WTC11 (cell line): Measurements from ENCODE around the gene CLSTN2. TPM values are rescaled to one million over a fixed set of nuclear protein-coding genes. Genes with fewer than 3 reads are reported as not detected.
A peak's percentile ranks its signal among the peaks of the same experiment; 100 is the strongest.
"Not testable (repeated sequence)": the region's sequence is repeated elsewhere in the genome, so short reads cannot be mapped to it uniquely, and the experiment has no call there.

ENCODE experiments used
- ATAC-seq: fragments of 200-7000 bp; cut with Tn5 transposase; 2 replicates; pipeline ENCODE4 v1.10.0; 2021; ENCODE audit warnings: mild to moderate bottlenecking, moderate library complexity
- CTCF ChIA-PET: fragments of 300-600 bp; sonication (Branson Sonifier 250); formaldehyde crosslinking; loops from one replicate; lab custom pipeline; 2021; ENCODE audit warnings: antibody characterized with exemption; lab: Charles Lee
- POLR2A ChIA-PET: fragments of 350-600 bp; sonication (Branson Sonifier 250); formaldehyde crosslinking; loops from one replicate; lab custom pipeline; 2021; ENCODE audit warnings: antibody characterized with exemption; lab: Charles Lee
- DNase-seq: peaks from one replicate; pipeline ENCODE4 v3.0.0; 2021; ENCODE audit warnings: low spot score
- H3K27ac Mint-ChIP-seq: 2 replicates; pipeline ENCODE4 v1.8.0; 2021; ENCODE audit warnings: mixed read lengths
- H3K27me3 Mint-ChIP-seq: 2 replicates; pipeline ENCODE4 v1.8.0; 2021; ENCODE audit warnings: low read depth, mild to moderate bottlenecking, moderate library complexity, mixed read lengths
- H3K36me3 Mint-ChIP-seq: 2 replicates; pipeline ENCODE4 v1.8.0; 2021; ENCODE audit warnings: mixed read lengths
- H3K4me1 Mint-ChIP-seq: 2 replicates; pipeline ENCODE4 v1.8.0; 2022; ENCODE audit warnings: mixed read lengths
- H3K4me3 Mint-ChIP-seq: 2 replicates; pipeline ENCODE4 v1.8.0; 2021; ENCODE audit warnings: mild to moderate bottlenecking, moderate library complexity, mixed read lengths
- H3K9me3 Mint-ChIP-seq: 2 replicates; pipeline ENCODE4 v1.8.0; 2021; ENCODE audit warnings: mixed read lengths
- CBFB ChIP-seq: sonication (generic); formaldehyde crosslinking; IDR thresholded peaks from 2 replicates; pipeline ENCODE4 v1.8.1; 2022; ENCODE audit warnings: mild to moderate bottlenecking, low read depth, missing genetic modification reagents
- CREM ChIP-seq: sonication (generic); formaldehyde crosslinking; IDR thresholded peaks from 2 replicates; pipeline ENCODE4 v1.8.1; 2022; ENCODE audit warnings: mild to moderate bottlenecking, missing genetic modification reagents, moderate library complexity
- ETV6 ChIP-seq: sonication (generic); formaldehyde crosslinking; IDR thresholded peaks from 2 replicates; pipeline ENCODE4 v1.8.1; 2022; ENCODE audit warnings: mild to moderate bottlenecking, missing genetic modification reagents
- FOXJ3 ChIP-seq: sonication (generic); formaldehyde crosslinking; IDR thresholded peaks from 2 replicates; pipeline ENCODE4 v1.9.0; 2021; ENCODE audit warnings: missing genetic modification reagents, mild to moderate bottlenecking, borderline replicate concordance
- FOXK1 ChIP-seq: sonication (generic); formaldehyde crosslinking; IDR thresholded peaks from 2 replicates; pipeline ENCODE4 v1.8.0; 2022; ENCODE audit warnings: mild to moderate bottlenecking, moderate library complexity, missing genetic modification reagents
- FOXP1 ChIP-seq: sonication (generic); formaldehyde crosslinking; IDR thresholded peaks from 2 replicates; pipeline ENCODE4 v1.8.0; 2022; ENCODE audit warnings: missing genetic modification reagents, mild to moderate bottlenecking, moderate library complexity, borderline replicate concordance
- HMGA2 ChIP-seq: fragments of 250-450 bp; sonication (Bioruptor Pico); IDR thresholded peaks from 2 replicates; pipeline ENCODE4 v1.4.0; 2021; ENCODE audit warnings: mild to moderate bottlenecking, moderate library complexity
- IRF1 ChIP-seq: sonication (generic); formaldehyde crosslinking; IDR thresholded peaks from 2 replicates; pipeline ENCODE4 v1.8.0; 2023; ENCODE audit warnings: missing genetic modification reagents
- SMAD3 ChIP-seq: sonication (generic); formaldehyde crosslinking; IDR thresholded peaks from 2 replicates; pipeline ENCODE4 v1.8.0; 2022; ENCODE audit warnings: missing genetic modification reagents, mild to moderate bottlenecking, borderline replicate concordance
- TP53 ChIP-seq: sonication (generic); formaldehyde crosslinking; IDR thresholded peaks from 2 replicates; pipeline ENCODE4 v1.8.1; 2023; ENCODE audit warnings: mild to moderate bottlenecking, missing genetic modification reagents
- ZNF416 ChIP-seq: fragments of 250-450 bp; sonication (Bioruptor Pico); IDR thresholded peaks from 2 replicates; pipeline ENCODE4 v1.9.0; 2021; ENCODE audit warnings: mild to moderate bottlenecking, inconsistent platforms
- ZNF512 ChIP-seq: sonication (generic); formaldehyde crosslinking; IDR thresholded peaks from 2 replicates; pipeline ENCODE4 v1.8.1; 2022; ENCODE audit warnings: missing genetic modification reagents, borderline replicate concordance
- total RNA-seq: library from RNA; stranded (reverse); gene quantifications from 3 replicates; pipeline ENCODE4 v1.2.3, GENCODE V29; 2021
- TF ChIP-seq, protein P1 (sequence below): sonication (generic); formaldehyde crosslinking; IDR thresholded peaks from 2 replicates; pipeline ENCODE4 v1.8.0; 2022; ENCODE audit warnings: mild to moderate bottlenecking, missing genetic modification reagents
- TF ChIP-seq, protein P2 (sequence below): fragments of 250-450 bp; sonication (Bioruptor Pico); conservative IDR thresholded peaks from 2 replicates; pipeline ENCODE4 v1.9.0; 2021; ENCODE audit warnings: mild to moderate bottlenecking
- TF ChIP-seq, protein P3 (sequence below): sonication (generic); formaldehyde crosslinking; IDR thresholded peaks from 2 replicates; pipeline ENCODE4 v1.8.1; 2023; ENCODE audit warnings: mild to moderate bottlenecking, missing genetic modification reagents
- TF ChIP-seq, protein P4 (sequence below): sonication (generic); formaldehyde crosslinking; IDR thresholded peaks from 2 replicates; pipeline ENCODE4 v1.8.1; 2023; ENCODE audit warnings: mild to moderate bottlenecking, moderate library complexity, missing genetic modification reagents

The CLSTN2 gene
- total RNA-seq, 1 experiment from 2014 or later, result 0.35 TPM

- H3K36me3 Mint-ChIP-seq, H3K4me3 Mint-ChIP-seq, ATAC-seq, CTCF ChIA-PET, DNase-seq, H3K9me3 Mint-ChIP-seq: not testable (repeated sequence)
- Mint-ChIP-seq H3K27ac (peak overlapping the region; percentile 85), H3K4me1 (peaks cover 28% of the 10 kb centered on the region), H3K27me3 (peaks cover 12% of the 10 kb centered on the region)
- POLR2A ChIA-PET, result interaction anchor here (0.9 kb wide), 1 partner anchor 147 kb away, joined by 4 read pairs; no protein-coding TSS in a partner anchor
- TF ChIP-seq TP53 (CRISPR knock-in tag), result peak; percentile 86; the same call in 1 of the 2 replicates
Measured at GRCh38 chr3:140423574-140423973, 488.6 kb downstream of the CLSTN2 start.

DNA sequence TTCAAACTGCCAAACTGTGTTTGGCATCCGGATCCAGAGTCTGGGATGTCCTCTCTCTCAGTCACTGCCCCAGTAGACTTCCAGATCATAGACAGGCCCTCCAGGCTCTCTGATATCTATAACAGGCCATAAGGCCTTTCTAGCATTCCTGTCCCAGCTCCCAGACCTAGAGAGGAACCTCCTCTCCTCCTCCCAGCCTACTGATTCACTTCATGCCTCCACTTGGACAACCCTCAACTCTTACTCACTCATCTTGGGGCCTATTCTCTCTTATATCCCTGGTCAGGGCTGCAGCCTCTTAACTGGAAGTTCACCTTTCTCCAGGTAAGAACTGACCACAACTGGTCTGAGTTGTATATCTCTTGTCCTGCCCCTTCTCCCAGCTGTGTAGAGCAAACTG lies 489.2 kb downstream of the CLSTN2 start:
- Mint-ChIP-seq H3K27ac (peak overlapping the region; percentile 61; the same call in 1 of the 2 replicates), H3K4me1 (peaks cover 34% of the 10 kb centered on the region), H3K9me3 (no peaks in the 10 kb centered on the region), H3K36me3 (no peaks in the 10 kb centered on the region), H3K27me3 (peaks cover 12% of the 10 kb centered on the region), H3K4me3 (no peak overlapping the region)
- no peak for TF ChIP-seq CREM (CRISPR knock-in tag)
- TF ChIP-seq ETV6 (CRISPR knock-in tag), result no peak
- no peak for TF ChIP-seq SMAD3 (CRISPR knock-in tag)
- TF ChIP-seq IRF1 (CRISPR knock-in tag), result no peak
- TF ChIP-seq, protein P1, sequence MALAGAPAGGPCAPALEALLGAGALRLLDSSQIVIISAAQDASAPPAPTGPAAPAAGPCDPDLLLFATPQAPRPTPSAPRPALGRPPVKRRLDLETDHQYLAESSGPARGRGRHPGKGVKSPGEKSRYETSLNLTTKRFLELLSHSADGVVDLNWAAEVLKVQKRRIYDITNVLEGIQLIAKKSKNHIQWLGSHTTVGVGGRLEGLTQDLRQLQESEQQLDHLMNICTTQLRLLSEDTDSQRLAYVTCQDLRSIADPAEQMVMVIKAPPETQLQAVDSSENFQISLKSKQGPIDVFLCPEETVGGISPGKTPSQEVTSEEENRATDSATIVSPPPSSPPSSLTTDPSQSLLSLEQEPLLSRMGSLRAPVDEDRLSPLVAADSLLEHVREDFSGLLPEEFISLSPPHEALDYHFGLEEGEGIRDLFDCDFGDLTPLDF (CRISPR knock-in tag), result no peak
- no peak for TF ChIP-seq FOXP1
- TF ChIP-seq, protein P2, sequence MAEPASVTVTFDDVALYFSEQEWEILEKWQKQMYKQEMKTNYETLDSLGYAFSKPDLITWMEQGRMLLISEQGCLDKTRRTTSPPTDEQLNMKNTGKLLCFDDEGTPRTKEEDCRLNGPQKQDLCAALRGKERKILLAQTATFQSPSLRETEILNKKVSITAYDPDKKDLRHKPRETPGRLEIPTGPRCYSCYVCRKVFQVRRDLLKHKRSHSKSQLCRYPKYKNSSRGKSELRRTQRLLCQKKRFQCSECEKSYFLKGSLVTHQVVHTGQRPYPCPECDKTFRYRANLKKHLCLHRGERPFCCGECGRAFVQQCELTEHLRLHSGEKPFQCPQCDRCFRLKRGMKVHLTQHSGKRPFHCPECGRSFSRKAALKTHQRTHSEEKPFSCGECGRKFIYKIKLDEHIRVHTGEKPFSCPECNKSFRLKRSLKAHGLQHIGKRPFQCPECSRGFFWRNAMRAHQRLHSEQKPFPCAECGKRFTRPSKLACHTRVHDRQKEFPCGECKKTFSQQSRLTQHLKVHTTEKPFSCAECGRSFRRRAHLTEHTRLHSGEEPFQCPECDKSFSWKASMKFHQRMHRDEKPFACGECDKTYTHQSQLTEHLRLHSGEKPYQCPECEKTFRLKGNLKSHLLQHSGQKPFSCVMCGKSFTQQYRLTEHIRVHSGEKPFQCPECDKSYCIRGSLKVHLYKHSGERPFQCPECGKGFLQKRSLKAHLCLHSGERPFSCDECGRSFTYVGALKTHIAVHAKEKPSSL (CRISPR knock-in tag), result no peak
- ATAC-seq (no peak), DNase-seq (no peak)
- CTCF ChIA-PET, result no interaction called here
- POLR2A ChIA-PET, result interaction anchor here (0.9 kb wide), 1 partner anchor 148 kb away, joined by 4 read pairs; no protein-coding TSS in a partner anchor

GRCh38 chr3:140424726-140425125 lies 489.7 kb downstream of the CLSTN2 start:
- Mint-ChIP-seq H3K4me3 (no peak overlapping the region), H3K27me3 (peaks cover 12% of the 10 kb centered on the region), H3K4me1 (peaks cover 34% of the 10 kb centered on the region), H3K27ac (no peak overlapping the region), H3K9me3 (no peaks in the 10 kb centered on the region), H3K36me3 (no peaks in the 10 kb centered on the region)
- ATAC-seq (no peak), DNase-seq (no peak)
- TF ChIP-seq FOXK1 (CRISPR knock-in tag) (no peak), ZNF416 (CRISPR knock-in tag) (no peak), HMGA2 (CRISPR knock-in tag) (no peak), ZNF512 (CRISPR knock-in tag) (no peak), FOXJ3 (CRISPR knock-in tag) (no peak), CBFB (CRISPR knock-in tag) (no peak)
- TF ChIP-seq, protein P3, sequence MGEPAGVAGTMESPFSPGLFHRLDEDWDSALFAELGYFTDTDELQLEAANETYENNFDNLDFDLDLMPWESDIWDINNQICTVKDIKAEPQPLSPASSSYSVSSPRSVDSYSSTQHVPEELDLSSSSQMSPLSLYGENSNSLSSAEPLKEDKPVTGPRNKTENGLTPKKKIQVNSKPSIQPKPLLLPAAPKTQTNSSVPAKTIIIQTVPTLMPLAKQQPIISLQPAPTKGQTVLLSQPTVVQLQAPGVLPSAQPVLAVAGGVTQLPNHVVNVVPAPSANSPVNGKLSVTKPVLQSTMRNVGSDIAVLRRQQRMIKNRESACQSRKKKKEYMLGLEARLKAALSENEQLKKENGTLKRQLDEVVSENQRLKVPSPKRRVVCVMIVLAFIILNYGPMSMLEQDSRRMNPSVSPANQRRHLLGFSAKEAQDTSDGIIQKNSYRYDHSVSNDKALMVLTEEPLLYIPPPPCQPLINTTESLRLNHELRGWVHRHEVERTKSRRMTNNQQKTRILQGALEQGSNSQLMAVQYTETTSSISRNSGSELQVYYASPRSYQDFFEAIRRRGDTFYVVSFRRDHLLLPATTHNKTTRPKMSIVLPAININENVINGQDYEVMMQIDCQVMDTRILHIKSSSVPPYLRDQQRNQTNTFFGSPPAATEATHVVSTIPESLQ, result no peak
- TF ChIP-seq, protein P4, sequence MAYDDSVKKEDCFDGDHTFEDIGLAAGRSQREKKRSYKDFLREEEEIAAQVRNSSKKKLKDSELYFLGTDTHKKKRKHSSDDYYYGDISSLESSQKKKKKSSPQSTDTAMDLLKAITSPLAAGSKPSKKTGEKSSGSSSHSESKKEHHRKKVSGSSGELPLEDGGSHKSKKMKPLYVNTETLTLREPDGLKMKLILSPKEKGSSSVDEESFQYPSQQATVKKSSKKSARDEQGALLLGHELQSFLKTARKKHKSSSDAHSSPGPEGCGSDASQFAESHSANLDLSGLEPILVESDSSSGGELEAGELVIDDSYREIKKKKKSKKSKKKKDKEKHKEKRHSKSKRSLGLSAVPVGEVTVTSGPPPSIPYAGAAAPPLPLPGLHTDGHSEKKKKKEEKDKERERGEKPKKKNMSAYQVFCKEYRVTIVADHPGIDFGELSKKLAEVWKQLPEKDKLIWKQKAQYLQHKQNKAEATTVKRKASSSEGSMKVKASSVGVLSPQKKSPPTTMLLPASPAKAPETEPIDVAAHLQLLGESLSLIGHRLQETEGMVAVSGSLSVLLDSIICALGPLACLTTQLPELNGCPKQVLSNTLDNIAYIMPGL (CRISPR knock-in tag), result no peak
- ChIA-PET POLR2A (no interaction called here), CTCF (no interaction called here)
